Activated CD4-positive, alpha-beta T cell treated with anti-CD3 and anti-CD28 coated beads for 36 hours (primary cell): ENCODE results near the gene VTCN1. TPM values are rescaled to one million over a fixed set of nuclear protein-coding genes. Genes with fewer than 3 reads are reported as not detected.

Source experiments
- ATAC-seq: fragments of 200-7000 bp; cut with Tn5 transposase; one replicate; pipeline ENCODE4 v1.10.0; 2021; ENCODE audit warnings: mild to moderate bottlenecking, moderate library complexity
- CTCF ChIA-PET: fragments of 350-600 bp; sonication (Branson Sonifier 250); formaldehyde crosslinking; loops from one replicate; lab custom pipeline; 2021; ENCODE audit warnings: antibody characterized with exemption; lab: Charles Lee
- POLR2A ChIA-PET: fragments of 350-600 bp; sonication (Branson Sonifier 250); formaldehyde crosslinking; loops from one replicate; lab custom pipeline; 2021; ENCODE audit warnings: antibody characterized with exemption, inconsistent platforms; lab: Charles Lee
- DNase-seq: peaks from one replicate; pipeline ENCODE4 v3.0.0-alpha.2; 2020
- H3K27ac Mint-ChIP-seq: one replicate; pipeline ENCODE4 v1.8.0; 2021; ENCODE audit warnings: mixed read lengths
- H3K27me3 Mint-ChIP-seq: one replicate; pipeline ENCODE4 v1.8.0; 2021; ENCODE audit warnings: mixed read lengths
- H3K36me3 Mint-ChIP-seq: one replicate; pipeline ENCODE4 v1.8.0; 2021; ENCODE audit warnings: low read depth, mixed read lengths
- H3K4me1 Mint-ChIP-seq: one replicate; pipeline ENCODE4 v1.8.0; 2021; ENCODE audit warnings: mixed read lengths
- H3K4me3 Mint-ChIP-seq: one replicate; pipeline ENCODE4 v1.8.0; 2021; ENCODE audit warnings: mild to moderate bottlenecking, moderate library complexity, mixed read lengths
- H3K9me3 Mint-ChIP-seq: one replicate; pipeline ENCODE4 v1.8.0; 2021; ENCODE audit warnings: low read depth, mixed read lengths
- intact Hi-C, 2 experiments: fragments of 100-400 bp; cut with DNase I in 1 of 2; cut with micrococcal nuclease in 1 of 2; formaldehyde crosslinking; loops; one replicate each; pipeline versions ENCODE4 v1.14.2 to v1.15.1; 2022 to 2024; cut with DNase I, micrococcal nuclease
- total RNA-seq, 2 experiments: library from RNA; stranded (reverse); gene quantifications; one replicate each; pipeline ENCODE4 v1.2.3, GENCODE V29; 2021

The VTCN1 gene
- total RNA-seq, 2 experiments from 2014 or later = not detected

- Mint-ChIP-seq H3K4me3 (no peak overlapping the region), H3K27me3 (peaks cover 8% of the 10 kb centered on the region), H3K9me3 (no peaks in the 10 kb centered on the region), H3K27ac (no peak overlapping the region), H3K4me1 (no peaks in the 10 kb centered on the region), H3K36me3 (no peaks in the 10 kb centered on the region)
- ChIA-PET CTCF (no interaction called here), POLR2A (no interaction called here)
- ATAC-seq = no peak
- intact Hi-C loops = no loop called here
- DNase-seq = no peak
Measured at GRCh38 chr1:117138561-117138960, 72.2 kb downstream of the VTCN1 start.

GRCh38 chr1:117138106-117138505 is 72.6 kb downstream of the VTCN1 start:
- H3K4me1 Mint-ChIP-seq = no peaks in the 10 kb centered on the region
- intact Hi-C loops = no loop called here
- CTCF ChIA-PET = interaction anchor here (1.2 kb wide), 1 partner anchor 10 kb away, joined by 7 read pairs; no protein-coding TSS in a partner anchor
- POLR2A ChIA-PET = no interaction called here
- ATAC-seq = no peak
- no peak for DNase-seq
- H3K4me3 Mint-ChIP-seq = no peak overlapping the region
- H3K27me3 Mint-ChIP-seq = peaks cover 8% of the 10 kb centered on the region
- no peaks in the 10 kb centered on the region for H3K36me3 Mint-ChIP-seq
- H3K9me3 Mint-ChIP-seq = no peaks in the 10 kb centered on the region
- no peak overlapping the region for H3K27ac Mint-ChIP-seq

GRCh38 chr1:117137281-117137855 is 73.4 kb downstream of the VTCN1 start:
- ChIA-PET POLR2A (no interaction called here), CTCF (interaction anchor here (1.2 kb wide), 2 partner anchors 9 to 14 kb away, joined by 3 to 7 read pairs; no protein-coding TSS in a partner anchor)
- intact Hi-C loops = no loop called here
- no peak overlapping the region for H3K4me3 Mint-ChIP-seq
- H3K9me3 Mint-ChIP-seq = no peaks in the 10 kb centered on the region
- H3K36me3 Mint-ChIP-seq = no peaks in the 10 kb centered on the region
- H3K27me3 Mint-ChIP-seq = peaks cover 8% of the 10 kb centered on the region
- H3K4me1 Mint-ChIP-seq = no peaks in the 10 kb centered on the region
- ATAC-seq = no peak
- H3K27ac Mint-ChIP-seq = no peak overlapping the region
- DNase-seq = no peak

GRCh38 chr1:117136749-117137148 is 74.0 kb downstream of the VTCN1 start:
- Mint-ChIP-seq H3K27ac (no peak overlapping the region), H3K4me3 (no peak overlapping the region), H3K9me3 (no peaks in the 10 kb centered on the region), H3K27me3 (peaks cover 8% of the 10 kb centered on the region), H3K4me1 (no peaks in the 10 kb centered on the region), H3K36me3 (no peaks in the 10 kb centered on the region)
- CTCF ChIA-PET = interaction anchor here (1.2 kb wide), 1 partner anchor 13 kb away, joined by 3 read pairs; no protein-coding TSS in a partner anchor
- no peak for DNase-seq
- intact Hi-C loops = no loop called here
- POLR2A ChIA-PET = no interaction called here
- no peak for ATAC-seq

GRCh38 chr1:117135329-117135728 is 75.4 kb downstream of the VTCN1 start:
- H3K27ac Mint-ChIP-seq = no peak overlapping the region
- H3K9me3 Mint-ChIP-seq = no peaks in the 10 kb centered on the region
- peaks cover 8% of the 10 kb centered on the region for H3K27me3 Mint-ChIP-seq
- POLR2A ChIA-PET = no interaction called here
- intact Hi-C loops = no loop called here
- no peak for ATAC-seq
- no peak for DNase-seq
- no peaks in the 10 kb centered on the region for H3K36me3 Mint-ChIP-seq
- no peak overlapping the region for H3K4me3 Mint-ChIP-seq
- CTCF ChIA-PET = interaction anchor here (0.6 kb wide), 1 partner anchor 542 kb away, joined by 4 read pairs; no protein-coding TSS in a partner anchor
- no peaks in the 10 kb centered on the region for H3K4me1 Mint-ChIP-seq

GRCh38 chr1:117130526-117130925 is 80.2 kb downstream of the VTCN1 start:
- ChIA-PET CTCF (no interaction called here), POLR2A (no interaction called here)
- Mint-ChIP-seq H3K27ac (no peak overlapping the region), H3K4me1 (no peaks in the 10 kb centered on the region), H3K4me3 (no peak overlapping the region), H3K27me3 (peaks cover 13% of the 10 kb centered on the region), H3K9me3 (no peaks in the 10 kb centered on the region), H3K36me3 (no peaks in the 10 kb centered on the region)
- no peak for ATAC-seq
- intact Hi-C loops = no loop called here
- DNase-seq = no peak

GRCh38 chr1:117128323-117129079 is 82.2 kb downstream of the VTCN1 start:
- H3K27ac Mint-ChIP-seq = no peak overlapping the region
- no peaks in the 10 kb centered on the region for H3K36me3 Mint-ChIP-seq
- intact Hi-C loops = loop anchor here (1.0 to 10.0 kb wide), 5 partner anchors 61 to 556 kb away; partner anchors contain the start of gene CD58 (in 1 of the 2)
- ChIA-PET POLR2A (no interaction called here), CTCF (interaction anchor here (0.6 to 2.9 kb wide), 45 partner anchors 9 to 555 kb away, joined by 3 to 46 read pairs (median 4); partner anchors contain the start of gene TTF2)
- no peaks in the 10 kb centered on the region for H3K4me1 Mint-ChIP-seq
- H3K27me3 Mint-ChIP-seq = peaks cover 9% of the 10 kb centered on the region
- H3K4me3 Mint-ChIP-seq = no peak overlapping the region
- H3K9me3 Mint-ChIP-seq = no peaks in the 10 kb centered on the region
- DNase-seq (no peak), ATAC-seq (peak; percentile 44)

GRCh38 chr1:117127795-117128194 is 82.9 kb downstream of the VTCN1 start:
- H3K4me3 Mint-ChIP-seq = no peak overlapping the region
- H3K9me3 Mint-ChIP-seq = no peaks in the 10 kb centered on the region
- peaks cover 11% of the 10 kb centered on the region for H3K27me3 Mint-ChIP-seq
- intact Hi-C loops = loop anchor here (1.0 to 10.0 kb wide), 5 partner anchors 60 to 555 kb away; partner anchors contain the start of gene CD58 (in 1 of the 2)
- DNase-seq = no peak
- no peaks in the 10 kb centered on the region for H3K4me1 Mint-ChIP-seq
- H3K27ac Mint-ChIP-seq = no peak overlapping the region
- no peaks in the 10 kb centered on the region for H3K36me3 Mint-ChIP-seq
- POLR2A ChIA-PET = no interaction called here
- no peak for ATAC-seq
- CTCF ChIA-PET = interaction anchor here (0.6 to 2.9 kb wide), 20 partner anchors 10 to 554 kb away, joined by 3 to 46 read pairs (median 5); no protein-coding TSS in a partner anchor

- H3K9me3 Mint-ChIP-seq = no peaks in the 10 kb centered on the region
- ATAC-seq = no peak
- H3K4me3 Mint-ChIP-seq = no peak overlapping the region
- ChIA-PET POLR2A (no interaction called here), CTCF (interaction anchor here (0.6 to 2.1 kb wide), 4 partner anchors 37 to 1153 kb away, joined by 3 to 8 read pairs (median 3); no protein-coding TSS in a partner anchor)
- H3K27me3 Mint-ChIP-seq = peaks cover 18% of the 10 kb centered on the region
- DNase-seq = no peak
- no peaks in the 10 kb centered on the region for H3K36me3 Mint-ChIP-seq
- intact Hi-C loops = loop anchor here (5.0 to 10.0 kb wide), 3 partner anchors 390 to 552 kb away; partner anchors contain the start of gene CD58 (in 1 of the 2)
- H3K4me1 Mint-ChIP-seq = peaks cover 6% of the 10 kb centered on the region
- no peak overlapping the region for H3K27ac Mint-ChIP-seq
Measured at GRCh38 chr1:117124661-117125060, 86.1 kb downstream of the VTCN1 start.

- ATAC-seq (no peak), DNase-seq (no peak)
- Mint-ChIP-seq H3K27ac (no peak overlapping the region), H3K27me3 (peaks cover 18% of the 10 kb centered on the region), H3K36me3 (no peaks in the 10 kb centered on the region), H3K9me3 (no peaks in the 10 kb centered on the region), H3K4me3 (no peak overlapping the region), H3K4me1 (peaks cover 6% of the 10 kb centered on the region)
- intact Hi-C loops = loop anchor here (2.0 to 10.0 kb wide), 2 partner anchors 60 to 388 kb away; no protein-coding TSS in a partner anchor
- POLR2A ChIA-PET = no interaction called here
- CTCF ChIA-PET = interaction anchor here (0.7 to 1.7 kb wide), 5 partner anchors 14 to 799 kb away, joined by 3 to 5 read pairs (median 3); no protein-coding TSS in a partner anchor
Measured at GRCh38 chr1:117123274-117123673, 87.5 kb downstream of the VTCN1 start.

GRCh38 chr1:117122330-117123025 is 88.2 kb downstream of the VTCN1 start:
- CTCF ChIA-PET = interaction anchor here (0.5 to 1.7 kb wide), 7 partner anchors 17 to 800 kb away, joined by 3 to 5 read pairs (median 3); no protein-coding TSS in a partner anchor

More at GRCh38 chr1:117122330-117123025, 88.2 kb downstream of the VTCN1 start:
- Mint-ChIP-seq H3K4me1 (peaks cover 6% of the 10 kb centered on the region), H3K27me3 (peaks cover 16% of the 10 kb centered on the region), H3K4me3 (peak overlapping the region; percentile 71), H3K9me3 (no peaks in the 10 kb centered on the region), H3K36me3 (no peaks in the 10 kb centered on the region), H3K27ac (no peak overlapping the region)
- ATAC-seq = no peak
- POLR2A ChIA-PET = no interaction called here
- DNase-seq = no peak
- intact Hi-C loops = loop anchor here (2.0 to 10.0 kb wide), 2 partner anchors 60 to 388 kb away; no protein-coding TSS in a partner anchor
